ENCODE results near the gene SLC4A3. TPM values are rescaled to one million over a fixed set of nuclear protein-coding genes. Genes with fewer than 3 reads are reported as not detected.

Gene SLC4A3
- total and polyA plus RNA-seq, 2 of the 8 experiments (the other 6 are each of a cell fraction or from before 2014, with no cell fraction given) = 4.8 to 7.4 TPM

DNA sequence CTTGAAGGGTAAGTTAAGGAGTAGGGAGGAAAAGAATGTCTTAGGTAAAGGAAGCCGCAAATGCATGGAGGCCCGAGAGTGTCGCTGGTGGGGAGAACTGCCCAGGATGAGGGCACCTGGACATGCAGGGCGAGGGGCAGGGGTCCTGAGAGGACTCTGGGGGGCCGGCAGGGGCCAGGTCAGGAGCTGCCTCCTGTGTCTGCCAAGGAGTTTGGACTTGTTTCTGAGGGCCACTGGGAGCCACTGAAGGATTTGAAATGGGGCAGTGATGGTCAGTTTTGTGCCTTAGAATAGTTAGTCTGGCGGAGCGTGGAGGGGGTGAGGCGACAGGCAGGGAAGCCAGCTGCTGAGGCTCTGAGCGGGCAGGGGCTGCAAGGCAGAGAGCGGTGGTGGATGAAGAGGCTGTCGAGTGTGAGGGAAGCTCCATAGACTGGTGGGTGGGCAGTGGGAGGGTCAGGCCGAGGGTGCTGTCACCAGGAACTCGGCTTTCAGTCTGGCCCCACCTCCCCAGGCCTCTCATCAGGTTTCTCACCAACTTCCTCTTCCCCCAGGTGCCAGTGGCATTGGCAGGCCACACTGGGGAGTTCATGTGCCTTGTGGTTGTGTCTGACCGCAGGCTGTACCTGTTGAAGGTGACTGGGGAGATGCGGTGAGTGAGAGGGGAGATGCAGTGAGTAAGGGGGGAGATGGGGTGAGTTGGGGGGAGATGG, 14.7 kb upstream of the SLC4A3 start (continued):
- TF ChIP-seq PHF8 (conservative IDR thresholded peaks at IDR 0.05; ENCODE audit: low read depth, low read length) (no peak), KDM4A (IDR thresholded peaks at IDR 0.05; ENCODE audit: low read depth, low read length, severe bottlenecking) (no peak), RNF2 (IDR thresholded peaks at IDR 0.05; ENCODE audit: borderline replicate concordance, low read depth, low read length, missing control alignments, poor library complexity, severe bottlenecking) (no peak), CHD1 (IDR thresholded peaks at IDR 0.05; ENCODE audit: low read depth, low read length) (no peak), YY1 (IDR thresholded peaks at IDR 0.05; ENCODE audit: low read depth, low read length) (no peak)
